ENCODE measurements around the gene GNAO1.

- TF ChIP-seq CTCF (conservative IDR thresholded peaks at IDR 0.05) (no peak), ZFX (IDR thresholded peaks at IDR 0.05) (no peak)
Measured at GRCh38 chr16:56344518-56345405, 153.5 kb downstream of the GNAO1 start.
